ENCODE results near the gene KEL. TPM values are rescaled to one million over a fixed set of nuclear protein-coding genes. Genes with fewer than 3 reads are reported as not detected.

KEL gene
- total RNA-seq, 1 experiment from 2014 or later = 0.91 TPM

GRCh38 chr7:142939226-142939910, 22.8 kb downstream of the KEL start, which contains the start of gene LLCFC1:
LLCFC1 (plus strand) TSS chr7:142939484; CDS start chr7:142939622, 138 bp downstream.
- Histone ChIP-seq H3K27ac (ENCODE audit: low read depth, low read length) (no peak within 1 kb of the TSS), H3K4me3 (replicated peaks in 1 of 2; ENCODE audit: low read depth in 1 of 2, low read length in 2 of 2) (no peak within 1 kb of the TSS), H3K4me2 (ENCODE audit: low read length) (no peak within 1 kb of the TSS), H3K36me3 (ENCODE audit: control insufficient read depth in 1 of 2, insufficient read depth in 2 of 2, low read length in 2 of 2) (no peaks in the 10 kb centered on the region), H3K27me3 (ENCODE audit: insufficient read depth, low read length) (no peaks in the 10 kb centered on the region), H4K20me1 (ENCODE audit: insufficient read depth) (no peaks in the 10 kb centered on the region), H3K9ac (ENCODE audit: low read length) (no peak within 1 kb of the TSS), H3K79me2 (ENCODE audit: insufficient read depth, low read length) (no peaks in the 10 kb centered on the region), H2AFZ (ENCODE audit: low read depth, low read length, poor library complexity, severe bottlenecking) (no peak within 1 kb of the TSS), H3K9me3 (ENCODE audit: control insufficient read depth in 1 of 2, insufficient read depth in 1 of 2, low read depth in 1 of 2, low read length in 2 of 2) (no peaks in the 10 kb centered on the region), H3K9me2 (ENCODE audit: insufficient read depth) (no peaks in the 10 kb centered on the region), H3K4me1 (ENCODE audit: control insufficient read depth in 1 of 2, insufficient read depth in 2 of 2, low read length in 2 of 2) (no peaks in the 10 kb centered on the region)
- ChIA-PET CTCF (no interaction called here), POLR2A (no interaction called here), RAD21 (ENCODE audit: low non-redundant PET in 1 of 2, low total read pairs in 2 of 2, uncharacterized antibody in 2 of 2, unreplicated experiment in 2 of 2) (no interaction called here)
- DNase-seq (ENCODE audit: low read depth, low spot score) = peak; percentile 19
- intact Hi-C loops (cut with micrococcal nuclease) = no loop called here
- TF ChIP-seq JUND (IDR thresholded peaks at IDR 0.05) (no peak), YY1 (IDR thresholded peaks at IDR 0.05; ENCODE audit: extremely low read depth, insufficient replicate concordance, low read depth, low read length) (peak; percentile 39), ATF3 (IDR thresholded peaks at IDR 0.05) (no peak), RAD21 (IDR thresholded peaks at IDR 0.05; ENCODE audit: low read depth) (peak; percentile 36)
- TF ChIP-seq, protein P1, sequence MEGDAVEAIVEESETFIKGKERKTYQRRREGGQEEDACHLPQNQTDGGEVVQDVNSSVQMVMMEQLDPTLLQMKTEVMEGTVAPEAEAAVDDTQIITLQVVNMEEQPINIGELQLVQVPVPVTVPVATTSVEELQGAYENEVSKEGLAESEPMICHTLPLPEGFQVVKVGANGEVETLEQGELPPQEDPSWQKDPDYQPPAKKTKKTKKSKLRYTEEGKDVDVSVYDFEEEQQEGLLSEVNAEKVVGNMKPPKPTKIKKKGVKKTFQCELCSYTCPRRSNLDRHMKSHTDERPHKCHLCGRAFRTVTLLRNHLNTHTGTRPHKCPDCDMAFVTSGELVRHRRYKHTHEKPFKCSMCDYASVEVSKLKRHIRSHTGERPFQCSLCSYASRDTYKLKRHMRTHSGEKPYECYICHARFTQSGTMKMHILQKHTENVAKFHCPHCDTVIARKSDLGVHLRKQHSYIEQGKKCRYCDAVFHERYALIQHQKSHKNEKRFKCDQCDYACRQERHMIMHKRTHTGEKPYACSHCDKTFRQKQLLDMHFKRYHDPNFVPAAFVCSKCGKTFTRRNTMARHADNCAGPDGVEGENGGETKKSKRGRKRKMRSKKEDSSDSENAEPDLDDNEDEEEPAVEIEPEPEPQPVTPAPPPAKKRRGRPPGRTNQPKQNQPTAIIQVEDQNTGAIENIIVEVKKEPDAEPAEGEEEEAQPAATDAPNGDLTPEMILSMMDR (IDR thresholded peaks at IDR 0.05 in 2 of 3, conservative IDR thresholded peaks at IDR 0.05 in 1 of 3; ENCODE audit: borderline replicate concordance in 1 of 3, insufficient read depth in 1 of 3, low read depth in 2 of 3, low read length in 2 of 3) = peak; percentile 68 to 95 (median 79)
- peak; percentile 95 for ATAC-seq
- BruUV-seq (replicated peaks) = no TSS peak

DNA sequence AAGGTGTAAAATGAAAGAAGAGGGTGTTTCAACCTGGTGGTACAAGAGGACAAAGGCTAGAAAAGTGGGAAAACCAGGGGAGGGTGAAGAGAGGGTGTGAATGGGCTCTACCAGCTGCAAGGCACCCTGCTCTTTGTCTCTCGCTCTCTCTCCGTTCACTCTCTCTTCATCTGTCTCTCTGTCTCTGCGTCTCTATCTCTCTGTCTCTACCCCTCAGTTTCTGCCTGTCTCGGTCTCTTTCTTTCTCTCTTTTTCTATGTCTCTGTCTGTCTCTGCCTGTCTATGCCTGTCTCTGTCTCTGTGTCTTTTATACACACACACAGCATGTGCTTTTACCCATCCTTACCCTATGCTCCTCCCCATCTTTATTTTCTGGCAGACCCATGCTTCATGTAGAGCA, 23.6 kb downstream of the KEL start:
- DNase-seq (ENCODE audit: low read depth, low spot score) (no peak), ATAC-seq (no peak)
- no peaks in the 10 kb centered on the region for H3K9me2 ChIP-seq (ENCODE audit: insufficient read depth)
- H3K9ac ChIP-seq (ENCODE audit: low read length) = no peak overlapping the region
- CTCF ChIA-PET = no interaction called here
- RAD21 ChIA-PET (ENCODE audit: low non-redundant PET in 1 of 2, low total read pairs in 2 of 2, uncharacterized antibody in 2 of 2, unreplicated experiment in 2 of 2) = no interaction called here
- H3K9me3 ChIP-seq (ENCODE audit: control insufficient read depth in 1 of 2, insufficient read depth in 1 of 2, low read depth in 1 of 2, low read length in 2 of 2) = no peaks in the 10 kb centered on the region
- BruUV-seq (replicated peaks) = no TSS peak
- H3K27me3 ChIP-seq (ENCODE audit: insufficient read depth, low read length) = no peaks in the 10 kb centered on the region
- intact Hi-C loops (cut with micrococcal nuclease) = no loop called here
- POLR2A ChIA-PET = no interaction called here
- H4K20me1 ChIP-seq (ENCODE audit: insufficient read depth) = no peaks in the 10 kb centered on the region
- no peak overlapping the region for H3K4me2 ChIP-seq (ENCODE audit: low read length)
- H2AFZ ChIP-seq (ENCODE audit: low read depth, low read length, poor library complexity, severe bottlenecking) = no peak overlapping the region
- H3K79me2 ChIP-seq (ENCODE audit: insufficient read depth, low read length) = no peaks in the 10 kb centered on the region
- no peaks in the 10 kb centered on the region for H3K4me1 ChIP-seq (ENCODE audit: control insufficient read depth in 1 of 2, insufficient read depth in 2 of 2, low read length in 2 of 2)
- H3K4me3 ChIP-seq (replicated peaks in 1 of 2; ENCODE audit: low read depth in 1 of 2, low read length in 2 of 2) = no peak overlapping the region
- no peak overlapping the region for H3K27ac ChIP-seq (ENCODE audit: low read depth, low read length)
- no peaks in the 10 kb centered on the region for H3K36me3 ChIP-seq (ENCODE audit: control insufficient read depth in 1 of 2, insufficient read depth in 2 of 2, low read length in 2 of 2)
- TF ChIP-seq EZH2phosphoT487 (IDR thresholded peaks at IDR 0.05; ENCODE audit: borderline replicate concordance) = no peak
- TF ChIP-seq ELF1 (IDR thresholded peaks at IDR 0.05; ENCODE audit: borderline replicate concordance, low read depth) = no peak
- TF ChIP-seq, protein P2, sequence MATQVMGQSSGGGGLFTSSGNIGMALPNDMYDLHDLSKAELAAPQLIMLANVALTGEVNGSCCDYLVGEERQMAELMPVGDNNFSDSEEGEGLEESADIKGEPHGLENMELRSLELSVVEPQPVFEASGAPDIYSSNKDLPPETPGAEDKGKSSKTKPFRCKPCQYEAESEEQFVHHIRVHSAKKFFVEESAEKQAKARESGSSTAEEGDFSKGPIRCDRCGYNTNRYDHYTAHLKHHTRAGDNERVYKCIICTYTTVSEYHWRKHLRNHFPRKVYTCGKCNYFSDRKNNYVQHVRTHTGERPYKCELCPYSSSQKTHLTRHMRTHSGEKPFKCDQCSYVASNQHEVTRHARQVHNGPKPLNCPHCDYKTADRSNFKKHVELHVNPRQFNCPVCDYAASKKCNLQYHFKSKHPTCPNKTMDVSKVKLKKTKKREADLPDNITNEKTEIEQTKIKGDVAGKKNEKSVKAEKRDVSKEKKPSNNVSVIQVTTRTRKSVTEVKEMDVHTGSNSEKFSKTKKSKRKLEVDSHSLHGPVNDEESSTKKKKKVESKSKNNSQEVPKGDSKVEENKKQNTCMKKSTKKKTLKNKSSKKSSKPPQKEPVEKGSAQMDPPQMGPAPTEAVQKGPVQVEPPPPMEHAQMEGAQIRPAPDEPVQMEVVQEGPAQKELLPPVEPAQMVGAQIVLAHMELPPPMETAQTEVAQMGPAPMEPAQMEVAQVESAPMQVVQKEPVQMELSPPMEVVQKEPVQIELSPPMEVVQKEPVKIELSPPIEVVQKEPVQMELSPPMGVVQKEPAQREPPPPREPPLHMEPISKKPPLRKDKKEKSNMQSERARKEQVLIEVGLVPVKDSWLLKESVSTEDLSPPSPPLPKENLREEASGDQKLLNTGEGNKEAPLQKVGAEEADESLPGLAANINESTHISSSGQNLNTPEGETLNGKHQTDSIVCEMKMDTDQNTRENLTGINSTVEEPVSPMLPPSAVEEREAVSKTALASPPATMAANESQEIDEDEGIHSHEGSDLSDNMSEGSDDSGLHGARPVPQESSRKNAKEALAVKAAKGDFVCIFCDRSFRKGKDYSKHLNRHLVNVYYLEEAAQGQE (IDR thresholded peaks at IDR 0.05; ENCODE audit: low read depth) = no peak
- TF ChIP-seq CBX3 (IDR thresholded peaks at IDR 0.05; ENCODE audit: low read depth) = no peak
- TF ChIP-seq TCF7L2 (IDR thresholded peaks at IDR 0.05; ENCODE audit: borderline replicate concordance, extremely low read depth, insufficient read depth, insufficient read length) = no peak
- TF ChIP-seq, protein P3, sequence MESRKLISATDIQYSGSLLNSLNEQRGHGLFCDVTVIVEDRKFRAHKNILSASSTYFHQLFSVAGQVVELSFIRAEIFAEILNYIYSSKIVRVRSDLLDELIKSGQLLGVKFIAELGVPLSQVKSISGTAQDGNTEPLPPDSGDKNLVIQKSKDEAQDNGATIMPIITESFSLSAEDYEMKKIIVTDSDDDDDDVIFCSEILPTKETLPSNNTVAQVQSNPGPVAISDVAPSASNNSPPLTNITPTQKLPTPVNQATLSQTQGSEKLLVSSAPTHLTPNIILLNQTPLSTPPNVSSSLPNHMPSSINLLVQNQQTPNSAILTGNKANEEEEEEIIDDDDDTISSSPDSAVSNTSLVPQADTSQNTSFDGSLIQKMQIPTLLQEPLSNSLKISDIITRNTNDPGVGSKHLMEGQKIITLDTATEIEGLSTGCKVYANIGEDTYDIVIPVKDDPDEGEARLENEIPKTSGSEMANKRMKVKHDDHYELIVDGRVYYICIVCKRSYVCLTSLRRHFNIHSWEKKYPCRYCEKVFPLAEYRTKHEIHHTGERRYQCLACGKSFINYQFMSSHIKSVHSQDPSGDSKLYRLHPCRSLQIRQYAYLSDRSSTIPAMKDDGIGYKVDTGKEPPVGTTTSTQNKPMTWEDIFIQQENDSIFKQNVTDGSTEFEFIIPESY (IDR thresholded peaks at IDR 0.05; ENCODE audit: extremely low read depth, insufficient replicate concordance, low read length) = no peak

Data from HCT116 (cell line).